ENCODE results near the gene GCAT. TPM values are rescaled to one million over a fixed set of nuclear protein-coding genes. Genes with fewer than 3 reads are reported as not detected.

GCAT gene
- total and polyA plus RNA-seq, 2 of the 13 experiments (the other 11 are each of a cell fraction or from before 2014, with no cell fraction given) = 28.0 to 50.3 TPM

DNA sequence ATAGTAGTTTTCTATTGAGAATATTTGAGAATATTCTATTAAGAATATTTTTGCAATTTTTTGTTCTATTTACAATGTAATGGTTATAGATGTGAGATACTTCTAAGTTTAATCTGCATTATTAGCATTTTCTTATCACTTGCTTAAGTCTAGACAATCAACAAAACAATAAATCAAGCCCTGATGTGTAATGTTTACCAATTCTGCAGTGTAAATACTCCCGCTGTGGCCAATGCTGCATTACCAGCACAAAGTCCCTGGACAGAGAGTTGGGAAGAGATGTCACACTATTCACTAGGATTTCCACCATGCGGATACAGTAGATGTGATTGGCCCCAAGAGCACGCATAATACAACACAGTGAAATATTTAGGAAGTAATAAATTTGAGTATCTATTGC is 47.6 kb upstream of the GCAT start (continued):
- TF ChIP-seq, protein P1, sequence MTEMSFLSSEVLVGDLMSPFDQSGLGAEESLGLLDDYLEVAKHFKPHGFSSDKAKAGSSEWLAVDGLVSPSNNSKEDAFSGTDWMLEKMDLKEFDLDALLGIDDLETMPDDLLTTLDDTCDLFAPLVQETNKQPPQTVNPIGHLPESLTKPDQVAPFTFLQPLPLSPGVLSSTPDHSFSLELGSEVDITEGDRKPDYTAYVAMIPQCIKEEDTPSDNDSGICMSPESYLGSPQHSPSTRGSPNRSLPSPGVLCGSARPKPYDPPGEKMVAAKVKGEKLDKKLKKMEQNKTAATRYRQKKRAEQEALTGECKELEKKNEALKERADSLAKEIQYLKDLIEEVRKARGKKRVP (CRISPR knock-in tag; IDR thresholded peaks at IDR 0.05) = peak in 1 of 2 experiments; percentile 29; a peak in 1 of 4 replicates
- no peak for TF ChIP-seq SNAPC5 (CRISPR knock-in tag; IDR thresholded peaks at IDR 0.05; ENCODE audit: borderline replicate concordance)
- peak; percentile 61; the same call in 1 of the 2 replicates for TF ChIP-seq MIXL1 (CRISPR knock-in tag; IDR thresholded peaks at IDR 0.05)
- no peak for TF ChIP-seq FOXC1 (CRISPR knock-in tag; IDR thresholded peaks at IDR 0.05; ENCODE audit: borderline replicate concordance)
- peak; percentile 76 for TF ChIP-seq RXRB (CRISPR knock-in tag; IDR thresholded peaks at IDR 0.05; ENCODE audit: borderline replicate concordance)
- TF ChIP-seq, protein P2, sequence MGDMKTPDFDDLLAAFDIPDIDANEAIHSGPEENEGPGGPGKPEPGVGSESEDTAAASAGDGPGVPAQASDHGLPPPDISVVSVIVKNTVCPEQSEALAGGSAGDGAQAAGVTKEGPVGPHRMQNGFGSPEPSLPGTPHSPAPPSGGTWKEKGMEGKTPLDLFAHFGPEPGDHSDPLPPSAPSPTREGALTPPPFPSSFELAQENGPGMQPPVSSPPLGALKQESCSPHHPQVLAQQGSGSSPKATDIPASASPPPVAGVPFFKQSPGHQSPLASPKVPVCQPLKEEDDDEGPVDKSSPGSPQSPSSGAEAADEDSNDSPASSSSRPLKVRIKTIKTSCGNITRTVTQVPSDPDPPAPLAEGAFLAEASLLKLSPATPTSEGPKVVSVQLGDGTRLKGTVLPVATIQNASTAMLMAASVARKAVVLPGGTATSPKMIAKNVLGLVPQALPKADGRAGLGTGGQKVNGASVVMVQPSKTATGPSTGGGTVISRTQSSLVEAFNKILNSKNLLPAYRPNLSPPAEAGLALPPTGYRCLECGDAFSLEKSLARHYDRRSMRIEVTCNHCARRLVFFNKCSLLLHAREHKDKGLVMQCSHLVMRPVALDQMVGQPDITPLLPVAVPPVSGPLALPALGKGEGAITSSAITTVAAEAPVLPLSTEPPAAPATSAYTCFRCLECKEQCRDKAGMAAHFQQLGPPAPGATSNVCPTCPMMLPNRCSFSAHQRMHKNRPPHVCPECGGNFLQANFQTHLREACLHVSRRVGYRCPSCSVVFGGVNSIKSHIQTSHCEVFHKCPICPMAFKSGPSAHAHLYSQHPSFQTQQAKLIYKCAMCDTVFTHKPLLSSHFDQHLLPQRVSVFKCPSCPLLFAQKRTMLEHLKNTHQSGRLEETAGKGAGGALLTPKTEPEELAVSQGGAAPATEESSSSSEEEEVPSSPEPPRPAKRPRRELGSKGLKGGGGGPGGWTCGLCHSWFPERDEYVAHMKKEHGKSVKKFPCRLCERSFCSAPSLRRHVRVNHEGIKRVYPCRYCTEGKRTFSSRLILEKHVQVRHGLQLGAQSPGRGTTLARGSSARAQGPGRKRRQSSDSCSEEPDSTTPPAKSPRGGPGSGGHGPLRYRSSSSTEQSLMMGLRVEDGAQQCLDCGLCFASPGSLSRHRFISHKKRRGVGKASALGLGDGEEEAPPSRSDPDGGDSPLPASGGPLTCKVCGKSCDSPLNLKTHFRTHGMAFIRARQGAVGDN (CRISPR knock-in tag; IDR thresholded peaks at IDR 0.05) = no peak
- TF ChIP-seq, protein P3, sequence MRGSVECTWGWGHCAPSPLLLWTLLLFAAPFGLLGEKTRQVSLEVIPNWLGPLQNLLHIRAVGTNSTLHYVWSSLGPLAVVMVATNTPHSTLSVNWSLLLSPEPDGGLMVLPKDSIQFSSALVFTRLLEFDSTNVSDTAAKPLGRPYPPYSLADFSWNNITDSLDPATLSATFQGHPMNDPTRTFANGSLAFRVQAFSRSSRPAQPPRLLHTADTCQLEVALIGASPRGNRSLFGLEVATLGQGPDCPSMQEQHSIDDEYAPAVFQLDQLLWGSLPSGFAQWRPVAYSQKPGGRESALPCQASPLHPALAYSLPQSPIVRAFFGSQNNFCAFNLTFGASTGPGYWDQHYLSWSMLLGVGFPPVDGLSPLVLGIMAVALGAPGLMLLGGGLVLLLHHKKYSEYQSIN (CRISPR knock-in tag; IDR thresholded peaks at IDR 0.05; ENCODE audit: borderline replicate concordance) = no peak
- TF ChIP-seq ZNF331 (CRISPR knock-in tag; IDR thresholded peaks at IDR 0.05) = 0 out of 2 replicates have a peak, but pooled peaks have one; percentile 38
- TF ChIP-seq ZBTB38 (CRISPR knock-in tag; IDR thresholded peaks at IDR 0.05) = no peak
- TF ChIP-seq HDAC1 (CRISPR knock-in tag; IDR thresholded peaks at IDR 0.05) = peak; percentile 47; the same call in 1 of the 2 replicates
- TF ChIP-seq ETV6 (CRISPR knock-in tag; conservative IDR thresholded peaks at IDR 0.05) = no peak
- no peak for TF ChIP-seq ZFP82 (CRISPR knock-in tag; IDR thresholded peaks at IDR 0.05; ENCODE audit: borderline replicate concordance)
- peak; percentile 81 for TF ChIP-seq GATAD2A (CRISPR knock-in tag; IDR thresholded peaks at IDR 0.05)
- TF ChIP-seq, protein P4, sequence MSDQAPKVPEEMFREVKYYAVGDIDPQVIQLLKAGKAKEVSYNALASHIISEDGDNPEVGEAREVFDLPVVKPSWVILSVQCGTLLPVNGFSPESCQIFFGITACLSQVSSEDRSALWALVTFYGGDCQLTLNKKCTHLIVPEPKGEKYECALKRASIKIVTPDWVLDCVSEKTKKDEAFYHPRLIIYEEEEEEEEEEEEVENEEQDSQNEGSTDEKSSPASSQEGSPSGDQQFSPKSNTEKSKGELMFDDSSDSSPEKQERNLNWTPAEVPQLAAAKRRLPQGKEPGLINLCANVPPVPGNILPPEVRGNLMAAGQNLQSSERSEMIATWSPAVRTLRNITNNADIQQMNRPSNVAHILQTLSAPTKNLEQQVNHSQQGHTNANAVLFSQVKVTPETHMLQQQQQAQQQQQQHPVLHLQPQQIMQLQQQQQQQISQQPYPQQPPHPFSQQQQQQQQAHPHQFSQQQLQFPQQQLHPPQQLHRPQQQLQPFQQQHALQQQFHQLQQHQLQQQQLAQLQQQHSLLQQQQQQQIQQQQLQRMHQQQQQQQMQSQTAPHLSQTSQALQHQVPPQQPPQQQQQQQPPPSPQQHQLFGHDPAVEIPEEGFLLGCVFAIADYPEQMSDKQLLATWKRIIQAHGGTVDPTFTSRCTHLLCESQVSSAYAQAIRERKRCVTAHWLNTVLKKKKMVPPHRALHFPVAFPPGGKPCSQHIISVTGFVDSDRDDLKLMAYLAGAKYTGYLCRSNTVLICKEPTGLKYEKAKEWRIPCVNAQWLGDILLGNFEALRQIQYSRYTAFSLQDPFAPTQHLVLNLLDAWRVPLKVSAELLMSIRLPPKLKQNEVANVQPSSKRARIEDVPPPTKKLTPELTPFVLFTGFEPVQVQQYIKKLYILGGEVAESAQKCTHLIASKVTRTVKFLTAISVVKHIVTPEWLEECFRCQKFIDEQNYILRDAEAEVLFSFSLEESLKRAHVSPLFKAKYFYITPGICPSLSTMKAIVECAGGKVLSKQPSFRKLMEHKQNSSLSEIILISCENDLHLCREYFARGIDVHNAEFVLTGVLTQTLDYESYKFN (CRISPR knock-in tag; conservative IDR thresholded peaks at IDR 0.05) = peak; percentile 81
- TF ChIP-seq ZNF230 (CRISPR knock-in tag; IDR thresholded peaks at IDR 0.05) = no peak
- TF ChIP-seq SUZ12 (IDR thresholded peaks at IDR 0.05; ENCODE audit: low read depth, low read length) = no peak
- no peak for TF ChIP-seq SP4 (CRISPR knock-in tag; IDR thresholded peaks at IDR 0.05)
- TF ChIP-seq ZNF776 (CRISPR knock-in tag; IDR thresholded peaks at IDR 0.05) = no peak
- TF ChIP-seq IRF9 (CRISPR knock-in tag; IDR thresholded peaks at IDR 0.05; ENCODE audit: borderline replicate concordance) = no peak
- TF ChIP-seq REL (CRISPR knock-in tag; conservative IDR thresholded peaks at IDR 0.05) = no peak
